Measurements from ENCODE around the gene ZSCAN1.

The ZSCAN1 gene

DNA sequence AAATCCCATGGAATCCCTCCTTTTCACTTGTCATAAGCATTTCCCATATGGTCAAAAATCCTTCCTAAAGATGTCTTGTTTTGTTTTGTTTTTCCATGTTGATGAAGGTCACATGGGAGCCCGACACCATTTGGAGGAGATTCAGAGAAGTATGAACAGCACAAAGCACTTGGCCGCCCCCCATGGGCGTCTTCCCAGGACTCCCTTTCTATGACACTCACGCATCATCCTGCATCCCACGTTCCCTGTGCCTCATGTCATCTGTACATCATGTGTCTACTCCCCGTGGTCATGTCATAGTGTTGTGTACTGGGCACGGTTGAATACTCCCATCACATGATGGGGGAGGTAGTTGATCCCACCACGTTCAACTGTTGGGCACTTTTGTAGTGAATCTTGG, 2.0 kb downstream of the ZSCAN1 start:
- Histone ChIP-seq H3K27me3 (replicated peaks; ENCODE audit: control insufficient read depth, insufficient read depth, low read length) (no peaks in the 10 kb centered on the region), H3K36me3 (ENCODE audit: control insufficient read depth, insufficient read depth, low read length) (no peaks in the 10 kb centered on the region), H3K4me3 (replicated peaks; ENCODE audit: low read depth, low read length) (no peak overlapping the region)
- no peak for DNase-seq (ENCODE audit: extremely low read depth, insufficient read length)
- TF ChIP-seq, protein P1, sequence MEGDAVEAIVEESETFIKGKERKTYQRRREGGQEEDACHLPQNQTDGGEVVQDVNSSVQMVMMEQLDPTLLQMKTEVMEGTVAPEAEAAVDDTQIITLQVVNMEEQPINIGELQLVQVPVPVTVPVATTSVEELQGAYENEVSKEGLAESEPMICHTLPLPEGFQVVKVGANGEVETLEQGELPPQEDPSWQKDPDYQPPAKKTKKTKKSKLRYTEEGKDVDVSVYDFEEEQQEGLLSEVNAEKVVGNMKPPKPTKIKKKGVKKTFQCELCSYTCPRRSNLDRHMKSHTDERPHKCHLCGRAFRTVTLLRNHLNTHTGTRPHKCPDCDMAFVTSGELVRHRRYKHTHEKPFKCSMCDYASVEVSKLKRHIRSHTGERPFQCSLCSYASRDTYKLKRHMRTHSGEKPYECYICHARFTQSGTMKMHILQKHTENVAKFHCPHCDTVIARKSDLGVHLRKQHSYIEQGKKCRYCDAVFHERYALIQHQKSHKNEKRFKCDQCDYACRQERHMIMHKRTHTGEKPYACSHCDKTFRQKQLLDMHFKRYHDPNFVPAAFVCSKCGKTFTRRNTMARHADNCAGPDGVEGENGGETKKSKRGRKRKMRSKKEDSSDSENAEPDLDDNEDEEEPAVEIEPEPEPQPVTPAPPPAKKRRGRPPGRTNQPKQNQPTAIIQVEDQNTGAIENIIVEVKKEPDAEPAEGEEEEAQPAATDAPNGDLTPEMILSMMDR (IDR thresholded peaks at IDR 0.05; ENCODE audit: insufficient read depth, low read length, poor library complexity, severe bottlenecking), result no peak

DNA sequence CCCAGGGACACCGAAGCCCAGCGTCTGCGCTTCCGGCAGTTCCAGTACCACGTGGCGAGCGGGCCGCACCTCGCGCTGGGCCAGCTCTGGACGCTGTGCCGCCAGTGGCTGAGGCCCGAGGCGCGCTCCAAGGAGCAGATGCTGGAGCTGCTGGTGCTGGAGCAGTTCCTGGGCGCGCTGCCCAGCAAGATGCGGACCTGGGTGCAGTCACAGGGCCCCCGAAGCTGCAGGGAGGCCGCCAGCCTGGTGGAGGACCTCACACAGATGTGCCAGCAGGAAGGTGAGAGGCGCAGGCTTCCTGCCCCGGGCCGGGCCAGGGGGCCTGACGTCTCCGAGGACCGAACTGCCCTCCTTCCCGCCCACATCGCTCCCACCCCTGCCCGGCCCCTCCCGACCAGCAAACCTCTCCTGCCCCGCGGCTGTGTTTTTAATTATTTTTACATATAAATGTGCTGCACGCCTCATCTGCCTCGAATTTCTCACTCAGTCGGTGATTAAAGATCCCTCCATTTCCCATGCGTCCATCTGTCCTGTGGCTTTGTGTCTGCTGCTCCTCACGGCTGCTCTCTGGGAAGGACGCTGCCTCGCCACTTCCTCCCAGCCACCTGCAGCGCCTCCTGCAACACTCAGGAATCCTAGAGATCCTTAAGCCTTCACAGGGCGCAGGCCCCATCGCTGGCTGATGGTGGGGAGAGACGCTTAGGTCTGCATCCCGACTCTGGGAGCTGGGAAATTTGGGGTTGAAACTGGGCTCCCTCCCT, 4.3 kb downstream of the ZSCAN1 start:
- TF ChIP-seq, protein P1 (IDR thresholded peaks at IDR 0.05; ENCODE audit: insufficient read depth, low read length, poor library complexity, severe bottlenecking), result no peak
- H3K4me3 ChIP-seq (replicated peaks; ENCODE audit: low read depth, low read length), result no peak overlapping the region
- DNase-seq (ENCODE audit: extremely low read depth, insufficient read length), result no peak
- H3K27me3 ChIP-seq (replicated peaks; ENCODE audit: control insufficient read depth, insufficient read depth, low read length), result no peaks in the 10 kb centered on the region
- no peaks in the 10 kb centered on the region for H3K36me3 ChIP-seq (ENCODE audit: control insufficient read depth, insufficient read depth, low read length)

DNA sequence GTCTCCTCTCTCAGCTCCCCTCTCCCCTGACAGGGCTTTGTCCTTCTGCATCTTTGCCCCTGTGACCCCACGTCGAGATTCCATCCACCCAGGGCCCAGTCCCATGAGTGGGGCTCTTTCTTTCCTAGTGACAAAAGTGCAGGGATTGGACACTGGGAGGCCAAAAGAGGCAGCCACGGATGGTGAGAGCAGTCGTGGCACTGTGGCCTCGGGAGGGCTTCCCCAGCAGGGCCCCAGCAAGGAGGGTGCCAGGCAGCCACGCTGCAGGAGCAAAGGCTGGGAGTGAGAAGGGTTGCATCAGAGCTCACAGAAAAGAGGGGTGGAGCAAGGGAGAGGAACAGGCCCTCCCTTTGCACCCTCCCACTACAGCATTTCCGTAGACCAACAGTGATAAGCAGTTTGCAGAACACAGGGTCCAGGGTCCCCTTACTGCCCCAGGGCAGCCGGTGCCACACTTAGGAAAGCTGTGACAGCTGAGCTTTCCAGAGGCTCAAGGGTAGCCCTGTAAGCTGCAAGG, 4.9 kb downstream of the ZSCAN1 start:
- no peak overlapping the region for H3K4me3 ChIP-seq (replicated peaks; ENCODE audit: low read depth, low read length)
- TF ChIP-seq, protein P1 (IDR thresholded peaks at IDR 0.05; ENCODE audit: insufficient read depth, low read length, poor library complexity, severe bottlenecking), result no peak
- no peak for DNase-seq (ENCODE audit: extremely low read depth, insufficient read length)

DNA sequence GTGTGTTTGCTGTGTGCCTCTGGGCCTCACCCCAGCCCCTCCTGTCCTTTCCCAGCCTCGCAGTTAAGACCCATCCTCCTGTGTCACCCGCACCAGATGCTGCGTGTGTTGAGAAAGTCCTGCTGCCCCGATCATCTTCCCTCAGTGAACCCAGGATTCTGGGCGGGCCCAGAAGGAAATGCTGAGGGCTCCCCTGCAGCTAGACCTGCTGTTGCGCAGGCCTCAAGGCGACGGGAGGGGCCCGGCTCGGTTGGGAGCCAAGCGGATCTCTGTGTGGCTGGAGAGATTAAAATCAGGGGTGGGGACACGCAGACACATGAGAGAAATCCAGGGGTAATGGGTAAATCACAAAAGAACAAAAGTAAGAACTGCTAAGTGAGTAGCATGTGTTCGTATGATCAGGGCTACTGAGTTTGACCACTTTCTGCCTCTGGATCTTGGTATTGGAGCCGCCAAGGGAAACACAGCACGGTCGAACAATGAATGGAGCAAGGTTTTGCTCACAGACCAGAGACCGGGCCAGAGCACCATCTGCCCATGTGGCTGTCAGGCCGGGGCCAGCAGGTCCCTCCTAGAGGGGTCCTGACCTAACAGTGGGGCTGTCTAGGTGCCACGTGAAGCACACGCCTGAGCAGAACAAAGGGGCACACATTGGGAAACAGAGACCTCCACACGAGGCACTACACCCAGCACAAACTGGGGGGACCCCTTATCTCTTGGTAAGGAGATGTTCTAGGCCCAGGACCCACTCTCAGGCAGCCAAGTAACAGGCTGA, 7.1 kb downstream of the ZSCAN1 start:
- TF ChIP-seq, protein P1 (IDR thresholded peaks at IDR 0.05; ENCODE audit: insufficient read depth, low read length, poor library complexity, severe bottlenecking), result no peak
- Histone ChIP-seq H3K36me3 (ENCODE audit: control insufficient read depth, insufficient read depth, low read length) (no peaks in the 10 kb centered on the region), H3K27me3 (replicated peaks; ENCODE audit: control insufficient read depth, insufficient read depth, low read length) (no peaks in the 10 kb centered on the region), H3K4me3 (replicated peaks; ENCODE audit: low read depth, low read length) (no peak overlapping the region)
- DNase-seq (ENCODE audit: extremely low read depth, insufficient read length), result no peak

More for the DNA sequence above, 4.9 kb downstream of the ZSCAN1 start:
- Histone ChIP-seq H3K27me3 (replicated peaks; ENCODE audit: control insufficient read depth, insufficient read depth, low read length) (no peaks in the 10 kb centered on the region), H3K36me3 (ENCODE audit: control insufficient read depth, insufficient read depth, low read length) (no peaks in the 10 kb centered on the region)

DNA sequence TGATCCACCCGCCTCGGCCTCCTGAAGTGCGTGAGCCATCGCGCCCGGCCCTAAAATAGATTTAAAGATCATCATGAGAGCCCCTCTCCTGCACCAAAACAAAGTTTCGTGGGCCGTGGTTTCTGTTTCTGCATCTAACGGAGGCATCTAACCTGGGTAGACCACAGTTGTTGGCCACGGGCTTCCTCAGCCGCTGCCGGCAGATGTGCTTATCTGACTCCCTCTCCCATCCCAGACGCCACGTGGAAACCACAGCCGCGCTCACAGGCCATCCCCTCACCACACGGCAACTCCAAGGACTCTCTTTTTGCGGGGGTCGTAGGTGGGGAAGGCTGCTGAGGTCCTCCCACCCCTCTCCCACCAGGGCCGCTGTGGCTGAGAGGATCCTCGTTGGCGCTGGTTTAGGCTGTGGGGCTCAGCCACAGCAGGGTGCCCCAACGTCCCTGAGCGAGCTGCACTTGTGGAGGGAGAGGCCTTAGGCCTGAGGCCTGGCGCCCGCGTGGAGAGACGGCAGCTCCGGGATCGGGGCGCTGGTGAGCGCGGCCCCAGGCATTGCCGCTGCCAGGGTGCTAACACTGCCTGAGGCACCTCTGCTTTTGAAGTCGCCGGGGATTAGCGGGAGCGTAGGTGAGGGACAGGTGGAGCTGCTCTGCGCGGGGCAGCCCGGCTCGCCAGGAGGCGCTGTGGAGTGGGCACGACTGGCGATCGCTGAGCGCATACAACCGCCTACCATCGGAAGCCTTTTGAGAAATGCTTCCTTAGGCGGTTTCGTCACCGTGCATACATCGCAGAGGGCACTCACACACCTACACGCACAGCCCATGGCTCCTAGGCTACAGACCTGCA, 8.9 kb downstream of the ZSCAN1 start:
- no peak for DNase-seq (ENCODE audit: extremely low read depth, insufficient read length)
- TF ChIP-seq, protein P1 (IDR thresholded peaks at IDR 0.05; ENCODE audit: insufficient read depth, low read length, poor library complexity, severe bottlenecking), result no peak
- Histone ChIP-seq H3K27me3 (replicated peaks; ENCODE audit: control insufficient read depth, insufficient read depth, low read length) (no peaks in the 10 kb centered on the region), H3K36me3 (ENCODE audit: control insufficient read depth, insufficient read depth, low read length) (no peaks in the 10 kb centered on the region), H3K4me3 (replicated peaks; ENCODE audit: low read depth, low read length) (no peak overlapping the region)
